Activated naive CD4-positive, alpha-beta T cell treated with anti-CD3 and anti-CD28 coated beads for 36 hours (primary cell): ENCODE measurements around the gene PIK3C2G. TPM values are rescaled to one million over a fixed set of nuclear protein-coding genes. Genes with fewer than 3 reads are reported as not detected.

Experiments used
- CTCF ChIA-PET: fragments of 350-600 bp; sonication (Branson Sonifier 250); formaldehyde crosslinking; loops from one replicate; lab custom pipeline; 2021; ENCODE audit warnings: antibody characterized with exemption; lab: Charles Lee
- DNase-seq: peaks from one replicate; pipeline ENCODE4 v3.0.0-alpha.2; 2020
- H3K27ac Mint-ChIP-seq: one replicate; pipeline ENCODE4 v1.8.0; 2021; ENCODE audit warnings: mild to moderate bottlenecking, mixed read lengths
- H3K27me3 Mint-ChIP-seq: one replicate; pipeline ENCODE4 v1.8.0; 2021; ENCODE audit warnings: low read depth, mixed read lengths
- H3K36me3 Mint-ChIP-seq: one replicate; pipeline ENCODE4 v1.8.0; 2021; ENCODE audit warnings: low read depth, mixed read lengths
- H3K4me1 Mint-ChIP-seq: one replicate; pipeline ENCODE4 v1.8.0; 2021; ENCODE audit warnings: low read depth, mixed read lengths
- H3K4me3 Mint-ChIP-seq: one replicate; pipeline ENCODE4 v1.8.0; 2021; ENCODE audit warnings: mild to moderate bottlenecking, moderate library complexity, mixed read lengths
- H3K9me3 Mint-ChIP-seq: one replicate; pipeline ENCODE4 v1.8.0; 2021; ENCODE audit warnings: mixed read lengths
- intact Hi-C: fragments of 100-400 bp; cut with micrococcal nuclease; formaldehyde crosslinking; loops from one replicate; pipeline ENCODE4 v1.15.1; 2023
- total RNA-seq, 2 experiments: library from RNA; stranded (reverse); gene quantifications; one replicate each; pipeline ENCODE4 v1.2.3, GENCODE V29; 2021

PIK3C2G gene
- total RNA-seq, 2 experiments from 2014 or later = not detected

DNA sequence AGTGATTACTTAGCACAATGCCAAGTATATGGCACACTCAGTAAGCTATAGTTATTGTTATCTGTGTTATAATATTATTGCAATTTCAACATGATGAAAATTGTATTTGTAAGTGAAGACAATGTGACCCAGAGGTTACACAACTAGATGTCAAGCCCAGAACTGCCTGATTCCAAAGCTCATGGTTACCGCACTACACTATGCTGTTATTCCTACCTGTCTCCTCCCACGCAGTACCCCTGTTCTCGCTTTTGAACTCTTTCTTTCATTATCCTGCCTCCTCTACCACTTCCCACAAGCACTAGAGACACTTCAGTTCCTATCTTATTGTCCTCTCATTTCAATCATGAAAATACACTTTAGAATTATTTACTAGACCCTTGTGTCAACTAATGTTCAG, 383.2 kb downstream of the PIK3C2G start:
- CTCF ChIA-PET = no interaction called here
- no peak for DNase-seq
- H3K27ac Mint-ChIP-seq = no peak overlapping the region
- no peaks in the 10 kb centered on the region for H3K36me3 Mint-ChIP-seq
- no peaks in the 10 kb centered on the region for H3K9me3 Mint-ChIP-seq
- intact Hi-C loops = no loop called here
- no peak overlapping the region for H3K4me3 Mint-ChIP-seq
- H3K4me1 Mint-ChIP-seq = no peaks in the 10 kb centered on the region
- H3K27me3 Mint-ChIP-seq = no peaks in the 10 kb centered on the region

DNA sequence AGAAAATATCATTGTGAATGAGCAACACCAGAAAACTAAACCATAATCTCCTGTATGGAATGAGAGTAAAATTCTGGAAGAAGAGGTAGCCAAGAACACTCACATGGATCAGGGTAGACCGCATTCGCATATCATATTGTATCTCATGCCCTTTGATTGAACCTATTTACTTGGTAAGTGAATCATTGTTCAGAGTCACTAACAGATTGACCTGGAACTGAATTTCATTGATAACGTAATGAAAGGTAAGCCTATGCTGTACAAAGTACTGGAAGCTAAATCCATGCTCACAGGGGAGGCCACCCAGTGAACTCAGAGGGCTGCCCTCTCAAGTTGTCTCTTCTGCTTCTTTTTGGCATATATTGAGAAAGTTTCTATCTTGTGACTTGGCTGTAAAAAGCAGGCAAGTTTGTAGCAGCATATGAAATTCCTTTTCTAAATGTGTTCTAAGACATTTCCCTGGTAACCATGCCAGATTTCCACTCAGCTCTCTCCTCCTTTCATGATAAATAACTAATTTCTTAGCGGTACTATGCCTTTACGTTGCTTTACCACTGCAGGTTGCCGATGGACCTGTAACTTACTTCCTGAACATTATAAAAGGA, 385.1 kb downstream of the PIK3C2G start:
- H3K27ac Mint-ChIP-seq = no peak overlapping the region
- no peaks in the 10 kb centered on the region for H3K4me1 Mint-ChIP-seq
- H3K27me3 Mint-ChIP-seq = no peaks in the 10 kb centered on the region
- intact Hi-C loops = no loop called here
- CTCF ChIA-PET = no interaction called here
- H3K9me3 Mint-ChIP-seq = peaks cover 2% of the 10 kb centered on the region
- H3K4me3 Mint-ChIP-seq = no peak overlapping the region
- H3K36me3 Mint-ChIP-seq = no peaks in the 10 kb centered on the region
- no peak for DNase-seq

DNA sequence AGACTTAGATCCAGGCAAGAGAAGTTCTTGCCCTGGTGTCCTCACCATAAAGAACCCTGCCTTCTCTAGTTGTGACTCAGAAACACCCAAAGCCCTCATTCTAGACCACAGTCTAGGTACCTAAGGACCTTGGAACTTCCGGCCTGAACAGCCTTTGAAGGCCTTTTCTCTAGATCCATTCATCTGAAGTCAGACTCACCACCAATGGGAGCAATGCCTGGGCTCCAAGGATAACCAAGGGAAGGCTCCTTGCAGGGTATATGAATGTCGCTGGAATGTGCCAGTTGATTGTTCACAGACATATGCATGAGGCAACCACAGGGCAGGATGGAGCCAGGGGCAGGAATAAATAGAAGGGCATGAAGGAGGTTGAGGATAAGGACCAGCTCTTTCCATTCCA, 390.2 kb downstream of the PIK3C2G start:
- intact Hi-C loops = no loop called here
- Mint-ChIP-seq H3K4me1 (no peaks in the 10 kb centered on the region), H3K4me3 (no peak overlapping the region), H3K36me3 (no peaks in the 10 kb centered on the region), H3K9me3 (peaks cover 3% of the 10 kb centered on the region), H3K27me3 (no peaks in the 10 kb centered on the region), H3K27ac (no peak overlapping the region)
- no peak for DNase-seq
- CTCF ChIA-PET = no interaction called here

DNA sequence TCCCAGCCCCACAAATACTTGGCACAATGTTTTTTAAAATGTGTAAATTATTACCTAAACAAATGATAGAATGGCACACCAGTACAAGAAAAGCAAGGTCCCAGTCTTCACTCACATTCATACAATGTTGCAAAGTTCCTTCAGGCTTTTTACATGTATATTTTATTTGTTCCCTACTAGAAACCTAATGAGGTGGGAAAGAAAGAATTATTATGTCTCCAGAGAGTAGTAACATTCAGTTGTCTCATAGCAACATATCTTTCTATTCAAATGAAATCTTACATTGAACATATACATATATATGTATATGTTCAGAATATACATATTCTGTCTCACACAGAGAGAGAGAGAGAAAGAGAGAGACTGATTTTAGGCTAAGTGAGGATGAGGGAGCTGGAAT, 391.3 kb downstream of the PIK3C2G start:
- CTCF ChIA-PET = no interaction called here
- H3K27me3 Mint-ChIP-seq = no peaks in the 10 kb centered on the region
- DNase-seq = no peak
- H3K27ac Mint-ChIP-seq = no peak overlapping the region
- intact Hi-C loops = no loop called here
- H3K9me3 Mint-ChIP-seq = peaks cover 6% of the 10 kb centered on the region
- H3K4me1 Mint-ChIP-seq = no peaks in the 10 kb centered on the region
- H3K4me3 Mint-ChIP-seq = no peak overlapping the region
- H3K36me3 Mint-ChIP-seq = no peaks in the 10 kb centered on the region

DNA sequence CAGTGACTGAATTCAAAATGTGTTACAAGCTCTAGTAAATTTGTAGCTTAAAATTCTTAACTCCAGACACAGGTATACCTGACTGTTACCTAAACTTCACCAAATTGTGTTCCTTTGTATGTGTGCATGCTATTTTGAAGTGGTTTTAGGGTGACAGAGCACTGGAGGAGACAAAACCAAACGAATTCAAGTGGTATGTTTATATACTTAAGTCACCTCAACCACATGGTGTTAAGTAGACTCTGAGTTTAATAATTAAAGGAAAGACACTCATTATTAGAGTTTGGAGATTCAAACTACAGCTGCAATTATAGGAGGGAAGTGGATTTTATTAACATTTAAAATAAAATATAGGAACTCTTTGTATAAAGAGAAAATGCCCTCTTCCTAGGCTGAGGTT, 392.1 kb downstream of the PIK3C2G start:
- CTCF ChIA-PET = no interaction called here
- peaks cover 10% of the 10 kb centered on the region for H3K9me3 Mint-ChIP-seq
- intact Hi-C loops = no loop called here
- H3K27me3 Mint-ChIP-seq = no peaks in the 10 kb centered on the region
- no peak overlapping the region for H3K4me3 Mint-ChIP-seq
- H3K4me1 Mint-ChIP-seq = no peaks in the 10 kb centered on the region
- no peak overlapping the region for H3K27ac Mint-ChIP-seq
- no peaks in the 10 kb centered on the region for H3K36me3 Mint-ChIP-seq
- DNase-seq = no peak

DNA sequence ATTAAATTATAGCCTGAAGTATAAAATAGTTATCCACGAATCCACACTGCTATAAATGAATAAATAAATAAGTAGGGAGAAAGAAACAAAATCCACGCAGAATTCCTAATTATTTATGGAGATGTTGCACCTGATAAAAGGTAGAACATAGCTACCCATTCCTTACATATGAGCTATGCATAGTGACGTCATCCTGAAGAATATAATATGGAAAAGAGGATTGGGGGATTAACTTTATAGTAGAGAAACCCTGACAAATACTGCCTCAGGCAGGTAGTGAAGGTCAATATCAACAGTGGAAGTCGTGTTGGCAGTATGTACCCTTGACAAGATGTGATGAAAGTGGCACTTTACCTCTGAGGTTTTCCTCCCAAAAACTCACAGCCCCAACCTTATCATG, 394.0 kb downstream of the PIK3C2G start:
- Mint-ChIP-seq H3K9me3 (peaks cover 14% of the 10 kb centered on the region), H3K27ac (no peak overlapping the region), H3K4me1 (no peaks in the 10 kb centered on the region), H3K4me3 (no peak overlapping the region), H3K27me3 (no peaks in the 10 kb centered on the region), H3K36me3 (no peaks in the 10 kb centered on the region)
- CTCF ChIA-PET = interaction anchor here (0.6 kb wide), 1 partner anchor 1907 kb away, joined by 3 read pairs; no protein-coding TSS in a partner anchor
- DNase-seq = no peak
- intact Hi-C loops = no loop called here

DNA sequence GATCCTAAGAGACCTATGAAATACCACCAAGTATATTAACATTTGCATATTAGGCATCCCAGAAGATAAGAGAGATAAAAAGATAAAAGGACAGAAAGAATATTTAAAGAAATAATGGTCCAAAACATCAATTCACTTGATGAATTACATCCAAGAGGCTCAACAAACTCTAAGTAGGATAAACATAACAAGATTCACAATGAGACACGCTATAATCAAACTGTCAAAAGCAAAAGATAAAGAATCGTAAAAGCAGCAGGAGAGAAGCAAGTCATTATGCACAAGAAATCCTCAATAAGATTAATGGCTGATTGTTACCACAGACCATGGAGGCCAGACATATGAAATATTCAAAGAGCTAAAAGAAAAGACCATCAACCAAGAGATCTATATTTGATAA, 396.9 kb downstream of the PIK3C2G start:
- no peak overlapping the region for H3K27ac Mint-ChIP-seq
- intact Hi-C loops = no loop called here
- CTCF ChIA-PET = no interaction called here
- no peak overlapping the region for H3K4me3 Mint-ChIP-seq
- H3K27me3 Mint-ChIP-seq = no peaks in the 10 kb centered on the region
- H3K36me3 Mint-ChIP-seq = no peaks in the 10 kb centered on the region
- no peak for DNase-seq
- peaks cover 30% of the 10 kb centered on the region for H3K9me3 Mint-ChIP-seq
- no peaks in the 10 kb centered on the region for H3K4me1 Mint-ChIP-seq

DNA sequence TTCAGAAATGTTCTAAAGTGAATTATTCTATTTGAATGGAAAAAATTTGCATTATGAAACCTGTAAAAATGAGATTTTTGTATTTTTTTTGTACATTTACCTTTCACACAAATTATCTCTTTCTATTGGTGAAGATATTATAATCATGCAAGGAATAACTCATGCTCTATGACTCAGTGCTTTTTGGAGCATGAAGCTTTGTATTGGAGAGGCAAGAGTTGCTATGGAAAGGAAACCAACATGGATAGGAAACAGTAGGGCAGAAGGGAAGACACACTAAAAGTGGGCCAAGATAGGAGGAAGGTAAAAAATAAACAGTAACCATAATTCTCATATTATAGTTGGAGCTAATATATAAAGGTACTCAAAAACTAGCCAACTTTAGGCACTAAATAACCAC, 397.5 kb downstream of the PIK3C2G start:
- H3K36me3 Mint-ChIP-seq = no peaks in the 10 kb centered on the region
- no peak overlapping the region for H3K4me3 Mint-ChIP-seq
- H3K27me3 Mint-ChIP-seq = no peaks in the 10 kb centered on the region
- intact Hi-C loops = no loop called here
- CTCF ChIA-PET = interaction anchor here (0.6 kb wide), 1 partner anchor 201 kb away, joined by 3 read pairs; no protein-coding TSS in a partner anchor
- H3K4me1 Mint-ChIP-seq = no peaks in the 10 kb centered on the region
- H3K27ac Mint-ChIP-seq = no peak overlapping the region
- peaks cover 30% of the 10 kb centered on the region for H3K9me3 Mint-ChIP-seq
- no peak for DNase-seq

DNA sequence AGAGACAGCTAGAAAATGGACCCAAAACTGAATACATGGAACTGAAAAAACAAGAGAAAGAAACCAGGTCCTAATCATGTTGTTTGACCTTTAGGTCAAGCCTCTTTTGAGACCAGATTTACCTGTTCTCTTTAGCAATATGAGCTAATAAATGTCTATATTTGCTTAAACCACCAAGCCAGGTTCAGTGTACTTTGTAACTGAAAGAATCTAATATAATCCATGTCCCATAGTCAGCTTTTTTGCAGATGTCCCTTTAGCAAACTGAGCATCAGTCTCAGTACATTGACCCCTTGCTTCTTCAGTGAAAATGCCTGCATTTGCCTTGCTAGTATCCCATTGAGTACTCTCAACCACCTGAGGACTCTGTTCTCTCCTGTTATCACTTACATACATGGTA, 414.8 kb downstream of the PIK3C2G start:
- CTCF ChIA-PET = no interaction called here
- H3K27ac Mint-ChIP-seq = no peak overlapping the region
- H3K27me3 Mint-ChIP-seq = no peaks in the 10 kb centered on the region
- intact Hi-C loops = no loop called here
- DNase-seq = no peak
- H3K36me3 Mint-ChIP-seq = no peaks in the 10 kb centered on the region
- no peaks in the 10 kb centered on the region for H3K4me1 Mint-ChIP-seq
- H3K4me3 Mint-ChIP-seq = no peak overlapping the region
- peaks cover 2% of the 10 kb centered on the region for H3K9me3 Mint-ChIP-seq

DNA sequence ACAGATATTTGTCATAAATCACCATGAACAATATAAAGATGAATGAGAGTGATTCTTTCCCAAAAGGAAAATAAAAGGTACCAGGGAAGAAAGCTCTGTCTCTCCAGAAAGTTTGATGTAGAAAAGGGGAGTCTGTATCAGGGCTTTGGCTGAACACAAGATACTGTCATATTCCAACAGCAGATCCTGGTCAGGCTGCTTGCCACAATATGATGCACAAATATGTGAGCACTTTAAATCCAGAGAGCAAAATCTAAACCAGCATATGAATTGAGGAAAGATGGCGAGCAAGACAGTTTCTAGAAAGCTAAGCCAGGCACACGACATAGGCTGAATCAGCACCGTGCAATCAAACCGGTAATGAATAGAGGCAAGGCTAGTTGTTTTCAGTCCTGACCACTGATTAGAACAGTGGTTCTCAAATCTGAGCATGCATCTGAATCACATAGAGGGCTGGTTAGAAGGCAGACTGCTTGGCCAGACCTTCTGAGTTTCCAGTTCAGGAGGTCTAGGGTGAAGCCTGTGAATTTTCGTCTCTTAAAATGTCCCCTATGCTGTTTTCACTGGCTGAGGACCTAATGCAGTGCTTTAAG, 415.8 kb downstream of the PIK3C2G start:
- CTCF ChIA-PET = no interaction called here
- intact Hi-C loops = no loop called here
- Mint-ChIP-seq H3K4me1 (no peaks in the 10 kb centered on the region), H3K27ac (no peak overlapping the region), H3K36me3 (no peaks in the 10 kb centered on the region), H3K4me3 (no peak overlapping the region), H3K27me3 (no peaks in the 10 kb centered on the region), H3K9me3 (peaks cover 2% of the 10 kb centered on the region)
- no peak for DNase-seq

DNA sequence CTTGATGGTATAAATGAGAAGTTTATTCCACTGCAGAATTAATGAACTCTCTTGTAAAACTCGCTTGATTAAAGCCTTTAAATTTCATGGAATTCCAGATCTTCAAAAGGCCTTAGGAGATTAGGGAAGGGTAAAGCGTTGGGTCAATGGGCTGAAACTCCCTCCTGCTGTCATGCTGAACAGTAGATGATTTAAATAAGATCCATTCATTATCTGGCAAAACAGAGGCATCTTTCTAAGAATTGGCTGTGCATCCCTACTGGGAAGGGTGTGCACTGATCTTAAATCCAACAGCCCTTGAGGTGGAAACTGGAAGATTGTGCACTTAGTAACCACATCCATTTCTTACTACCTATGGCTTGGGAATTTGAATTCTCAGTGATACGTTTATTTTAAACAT, 420.5 kb downstream of the PIK3C2G start:
- intact Hi-C loops = no loop called here
- no peak overlapping the region for H3K27ac Mint-ChIP-seq
- DNase-seq = no peak
- H3K4me1 Mint-ChIP-seq = no peaks in the 10 kb centered on the region
- H3K9me3 Mint-ChIP-seq = no peaks in the 10 kb centered on the region
- no peaks in the 10 kb centered on the region for H3K27me3 Mint-ChIP-seq
- H3K36me3 Mint-ChIP-seq = no peaks in the 10 kb centered on the region
- H3K4me3 Mint-ChIP-seq = no peak overlapping the region
- CTCF ChIA-PET = no interaction called here

DNA sequence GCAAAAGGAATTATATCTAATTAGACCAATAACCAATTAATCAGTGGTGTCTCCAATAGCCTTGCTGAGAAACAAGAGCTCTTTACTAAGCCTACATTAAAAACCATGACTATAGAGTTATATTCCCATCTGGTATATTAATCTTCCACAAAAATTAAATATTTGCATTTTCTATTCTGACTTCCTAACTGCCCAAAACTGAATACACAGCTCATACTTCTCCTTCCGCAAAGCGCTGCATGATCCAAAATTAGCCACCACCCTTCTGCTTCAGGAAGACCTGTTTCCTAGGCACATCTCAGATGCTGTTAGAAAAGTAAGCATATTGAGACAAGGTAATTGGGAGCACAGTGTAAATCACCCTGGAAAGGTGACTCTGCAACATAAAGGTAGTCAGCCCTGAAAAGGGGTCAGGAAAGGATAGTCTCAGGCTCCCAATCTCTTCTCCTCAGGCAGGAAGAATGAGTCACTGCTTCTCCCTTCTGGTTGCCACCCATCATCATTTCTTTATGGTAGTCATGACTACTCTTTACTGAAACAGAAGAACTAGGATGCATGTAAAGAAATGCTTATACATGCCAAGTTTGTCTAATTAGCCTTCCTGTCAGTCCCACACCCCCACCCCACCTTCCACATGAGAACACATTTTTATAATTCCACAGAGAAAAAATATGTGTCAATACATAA, 422.2 kb downstream of the PIK3C2G start:
- Mint-ChIP-seq H3K27me3 (no peaks in the 10 kb centered on the region), H3K4me3 (no peak overlapping the region), H3K27ac (no peak overlapping the region), H3K36me3 (no peaks in the 10 kb centered on the region), H3K4me1 (no peaks in the 10 kb centered on the region), H3K9me3 (no peaks in the 10 kb centered on the region)
- intact Hi-C loops = no loop called here
- DNase-seq = no peak
- CTCF ChIA-PET = no interaction called here

DNA sequence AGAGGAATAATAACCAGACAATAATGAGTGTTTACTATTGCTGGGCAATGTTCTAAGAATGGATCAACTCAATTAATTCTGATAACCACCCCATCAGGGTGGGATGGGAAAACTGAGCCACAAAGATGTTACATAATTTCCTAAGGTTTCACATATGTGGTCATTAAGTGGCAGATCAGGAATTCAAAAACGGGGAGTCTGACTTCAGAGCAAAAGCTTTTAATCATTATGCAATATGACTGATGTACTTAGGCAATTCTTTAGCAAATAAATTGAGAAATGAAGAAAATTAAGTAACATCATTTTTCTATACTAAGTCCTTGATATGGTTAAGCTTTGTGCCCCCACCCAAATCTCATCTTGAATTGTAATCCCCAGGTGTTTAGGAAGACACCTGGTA, 423.1 kb downstream of the PIK3C2G start:
- no peaks in the 10 kb centered on the region for H3K27me3 Mint-ChIP-seq
- H3K4me1 Mint-ChIP-seq = no peaks in the 10 kb centered on the region
- DNase-seq = no peak
- H3K36me3 Mint-ChIP-seq = no peaks in the 10 kb centered on the region
- no peak overlapping the region for H3K27ac Mint-ChIP-seq
- H3K9me3 Mint-ChIP-seq = no peaks in the 10 kb centered on the region
- intact Hi-C loops = no loop called here
- CTCF ChIA-PET = no interaction called here
- H3K4me3 Mint-ChIP-seq = no peak overlapping the region
